GM12892 (cell line): Measurements from ENCODE around the gene KLF7.

ENCODE experiments used
- POLR2A ChIP-seq: IDR thresholded peaks from 2 replicates; pipeline ENCODE4 v1.6.1; 2011; ENCODE audit warnings: low read depth, low read length, control low read depth
- TAF1 ChIP-seq: IDR thresholded peaks from 2 replicates; pipeline ENCODE4 v1.6.1; 2011; ENCODE audit warnings: low read depth, mild to moderate bottlenecking, control low read depth, low read length, borderline replicate concordance

- TF ChIP-seq TAF1 (no peak), POLR2A (no peak)
Observed at GRCh38 chr2:207156451-207157161, 9.1 kb downstream of the KLF7 start.
